ENCODE measurements around the gene CLHC1. TPM values are rescaled to one million over a fixed set of nuclear protein-coding genes. Genes with fewer than 3 reads are reported as not detected.

The CLHC1 gene
- total and polyA plus RNA-seq, 8 donors: 1.9 to 43.9 (median 6.8) TPM

GRCh38 chr2:55176094-55176415 is 56.0 kb downstream of the CLHC1 start:
- TF ChIP-seq POLR2AphosphoS5 (IDR thresholded peaks at IDR 0.05) (no peak), EP300 (IDR thresholded peaks at IDR 0.05) (no peak), POLR2A (IDR thresholded peaks at IDR 0.05) (no peak)
- TF ChIP-seq, protein P1, sequence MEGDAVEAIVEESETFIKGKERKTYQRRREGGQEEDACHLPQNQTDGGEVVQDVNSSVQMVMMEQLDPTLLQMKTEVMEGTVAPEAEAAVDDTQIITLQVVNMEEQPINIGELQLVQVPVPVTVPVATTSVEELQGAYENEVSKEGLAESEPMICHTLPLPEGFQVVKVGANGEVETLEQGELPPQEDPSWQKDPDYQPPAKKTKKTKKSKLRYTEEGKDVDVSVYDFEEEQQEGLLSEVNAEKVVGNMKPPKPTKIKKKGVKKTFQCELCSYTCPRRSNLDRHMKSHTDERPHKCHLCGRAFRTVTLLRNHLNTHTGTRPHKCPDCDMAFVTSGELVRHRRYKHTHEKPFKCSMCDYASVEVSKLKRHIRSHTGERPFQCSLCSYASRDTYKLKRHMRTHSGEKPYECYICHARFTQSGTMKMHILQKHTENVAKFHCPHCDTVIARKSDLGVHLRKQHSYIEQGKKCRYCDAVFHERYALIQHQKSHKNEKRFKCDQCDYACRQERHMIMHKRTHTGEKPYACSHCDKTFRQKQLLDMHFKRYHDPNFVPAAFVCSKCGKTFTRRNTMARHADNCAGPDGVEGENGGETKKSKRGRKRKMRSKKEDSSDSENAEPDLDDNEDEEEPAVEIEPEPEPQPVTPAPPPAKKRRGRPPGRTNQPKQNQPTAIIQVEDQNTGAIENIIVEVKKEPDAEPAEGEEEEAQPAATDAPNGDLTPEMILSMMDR (IDR thresholded peaks at IDR 0.05): no peak
- WGBS, 5 donors: 0 to 23% (median 7%) methylated on average over 1 of the region's 1 CpG
- peaks cover 0 to 17% (median 6%) of the 10 kb centered on the region in 4 donors for H3K4me1 ChIP-seq
- no peak overlapping the region for H3K27ac ChIP-seq
- no peak overlapping the region for H3K4me3 ChIP-seq
- intact Hi-C loops (cut with DNase I; ENCODE audit: low total_unique reads): no loop called here
- no peaks in the 10 kb centered on the region for H3K9me3 ChIP-seq
- no peaks in the 10 kb centered on the region for H3K27me3 ChIP-seq
- no peaks in the 10 kb centered on the region for H3K36me3 ChIP-seq
- no peak for DNase-seq

DNA sequence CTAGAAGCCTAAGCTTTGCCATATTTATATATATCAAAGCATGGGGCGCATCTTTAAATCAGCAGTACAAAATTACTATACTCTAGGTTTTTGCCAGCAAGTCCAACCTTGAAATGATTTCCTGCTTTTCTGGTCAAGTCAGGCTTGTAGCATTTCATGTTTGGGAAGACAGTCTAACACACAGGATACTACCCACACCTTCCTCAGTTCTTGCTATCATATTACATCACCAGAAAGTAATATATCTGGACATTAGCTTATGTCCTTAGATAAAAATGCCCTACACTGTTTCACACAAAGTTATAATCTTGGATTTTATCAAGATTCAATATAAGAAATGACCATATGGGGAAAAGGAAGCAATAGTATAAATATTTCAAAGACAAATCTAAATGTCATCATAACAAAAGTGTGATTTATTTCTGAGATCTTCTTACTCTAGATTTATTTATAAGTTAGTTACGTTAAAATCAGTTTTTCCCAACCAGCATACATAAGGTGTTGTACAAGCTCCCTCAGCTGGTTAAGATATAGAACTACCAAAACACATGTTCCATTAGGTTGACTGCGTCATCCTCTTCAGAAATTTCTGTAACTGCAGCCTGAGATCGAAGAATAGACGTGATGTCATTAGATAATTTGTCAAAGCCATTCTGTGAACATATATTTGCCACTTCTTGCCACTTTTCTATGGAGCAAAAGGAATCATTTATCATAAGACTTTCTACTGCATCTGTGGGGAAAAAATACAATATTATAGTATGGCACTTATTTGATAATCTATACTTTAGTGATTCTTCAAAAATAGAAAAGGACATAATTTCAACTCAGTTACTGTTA is 56.6 kb downstream of the CLHC1 start:
- no peaks in the 10 kb centered on the region for H3K27me3 ChIP-seq
- no peaks in the 10 kb centered on the region for H3K9me3 ChIP-seq
- H3K27ac ChIP-seq: no peak overlapping the region
- DNase-seq: peak in 1 of 2 donors; percentile 78
- H3K4me1 ChIP-seq: peaks cover 0 to 17% (median 6%) of the 10 kb centered on the region in 4 donors
- H3K4me3 ChIP-seq: no peak overlapping the region
- WGBS, 5 donors: 14 to 25% (median 19%) methylated on average over 5 of the region's 5 CpGs
- no peaks in the 10 kb centered on the region for H3K36me3 ChIP-seq
- TF ChIP-seq POLR2A (IDR thresholded peaks at IDR 0.05) (no peak), POLR2AphosphoS5 (IDR thresholded peaks at IDR 0.05) (peak in 1 of 3 donors; percentile 22), EP300 (IDR thresholded peaks at IDR 0.05) (no peak)
- TF ChIP-seq, protein P1 (IDR thresholded peaks at IDR 0.05): peak in 5 of 7 experiments; percentile 25 to 70 (median 49)
- intact Hi-C loops (cut with DNase I; ENCODE audit: low total_unique reads): no loop called here

- Histone ChIP-seq H3K9me3 (no peaks in the 10 kb centered on the region), H3K27me3 (no peaks in the 10 kb centered on the region), H3K36me3 (no peaks in the 10 kb centered on the region), H3K27ac (no peak overlapping the region), H3K4me3 (no peak overlapping the region), H3K4me1 (peaks cover 5 to 35% (median 15%) of the 10 kb centered on the region in 4 donors)
- DNase-seq: no peak
- WGBS, 5 donors: 39 to 59% (median 54%) methylated on average over 2 of the region's 2 CpGs
- intact Hi-C loops (cut with DNase I; ENCODE audit: low total_unique reads): no loop called here
- TF ChIP-seq, protein P1 (IDR thresholded peaks at IDR 0.05): no peak
- no peak for TF ChIP-seq POLR2A (IDR thresholded peaks at IDR 0.05)
- TF ChIP-seq EP300 (IDR thresholded peaks at IDR 0.05): no peak
- TF ChIP-seq POLR2AphosphoS5 (IDR thresholded peaks at IDR 0.05): no peak
Observed at GRCh38 chr2:55173438-55174054, 58.5 kb downstream of the CLHC1 start.

DNA sequence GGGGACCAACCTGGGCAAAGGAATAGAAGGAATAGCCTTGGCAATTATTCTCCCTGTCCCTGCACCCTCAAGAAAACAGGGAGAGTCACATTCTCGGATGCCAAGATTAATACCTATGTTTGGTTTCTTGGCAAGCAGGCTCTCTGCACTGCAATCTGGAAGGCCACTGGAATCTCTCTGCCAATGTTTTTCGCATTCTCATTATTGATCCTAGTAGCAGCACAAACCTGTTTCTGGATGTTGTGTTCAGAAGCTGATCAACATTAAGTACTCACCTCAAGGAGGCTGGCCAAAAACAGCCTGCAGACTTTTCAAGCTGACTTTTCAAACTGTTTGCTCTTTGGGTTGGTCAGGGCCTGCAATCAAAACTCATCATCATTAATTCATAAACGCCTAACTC is 62.2 kb downstream of the CLHC1 start:
- intact Hi-C loops (cut with DNase I; ENCODE audit: low total_unique reads): loop anchor here (10.0 kb wide), 1 partner anchor 125 kb away; no protein-coding TSS in a partner anchor
- peak in 1 of 2 donors; percentile 48 for DNase-seq
- H3K36me3 ChIP-seq: no peaks in the 10 kb centered on the region
- no peaks in the 10 kb centered on the region for H3K9me3 ChIP-seq
- H3K27me3 ChIP-seq: no peaks in the 10 kb centered on the region
- TF ChIP-seq EP300 (IDR thresholded peaks at IDR 0.05) (no peak), POLR2A (IDR thresholded peaks at IDR 0.05) (no peak), POLR2AphosphoS5 (IDR thresholded peaks at IDR 0.05) (no peak)
- TF ChIP-seq, protein P1 (IDR thresholded peaks at IDR 0.05): no peak
- H3K4me3 ChIP-seq: no peak overlapping the region
- peak overlapping the region in 2 of 5 donors; percentile 32 to 38 for H3K27ac ChIP-seq
- peaks cover 20 to 46% (median 28%) of the 10 kb centered on the region in 4 donors for H3K4me1 ChIP-seq
- 30 to 57% (median 43%) methylated on average over 3 of the region's 3 CpGs for WGBS, 5 donors

Data from stomach (tissue), 9 donors.